ENCODE results near the gene SFXN5.

DNA sequence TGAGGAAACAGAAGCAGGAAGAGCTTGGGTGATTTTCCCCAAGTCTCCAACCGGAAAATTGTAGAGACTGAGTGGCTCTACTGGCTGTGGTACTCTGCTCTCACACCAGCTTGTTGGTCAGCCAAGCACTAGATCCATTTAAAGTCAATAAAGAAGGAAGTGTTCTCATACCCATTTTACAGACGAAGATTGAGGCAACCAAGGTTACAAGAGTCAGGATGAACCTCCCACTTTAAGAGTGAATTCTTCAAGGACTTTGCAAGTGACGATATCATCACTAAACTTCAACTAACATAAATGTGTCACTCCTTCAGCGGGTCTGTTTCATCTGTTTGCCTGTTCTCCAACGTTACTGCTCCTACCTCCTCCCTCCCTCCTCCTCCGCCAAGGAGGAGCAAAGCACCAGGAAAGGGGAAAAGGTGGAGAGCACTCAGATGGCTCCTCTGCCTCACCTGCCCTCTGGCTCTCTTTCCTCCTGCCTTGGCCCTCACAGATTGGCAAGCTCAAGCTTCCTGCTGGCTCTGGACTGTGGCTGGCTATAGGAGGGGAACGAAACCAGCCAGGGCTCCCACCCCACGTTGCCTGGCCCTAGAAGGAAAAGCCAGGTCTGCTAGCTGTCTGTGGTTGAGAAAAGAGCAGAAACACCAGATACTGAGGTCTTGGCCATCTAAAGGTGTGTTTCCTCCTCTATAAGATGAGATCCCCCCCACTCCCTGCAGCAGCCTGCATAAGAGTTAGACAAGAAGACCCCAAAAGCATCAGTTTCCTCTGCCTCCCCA, 44.9 kb upstream of the SFXN5 start:
- TF ChIP-seq, protein P1, sequence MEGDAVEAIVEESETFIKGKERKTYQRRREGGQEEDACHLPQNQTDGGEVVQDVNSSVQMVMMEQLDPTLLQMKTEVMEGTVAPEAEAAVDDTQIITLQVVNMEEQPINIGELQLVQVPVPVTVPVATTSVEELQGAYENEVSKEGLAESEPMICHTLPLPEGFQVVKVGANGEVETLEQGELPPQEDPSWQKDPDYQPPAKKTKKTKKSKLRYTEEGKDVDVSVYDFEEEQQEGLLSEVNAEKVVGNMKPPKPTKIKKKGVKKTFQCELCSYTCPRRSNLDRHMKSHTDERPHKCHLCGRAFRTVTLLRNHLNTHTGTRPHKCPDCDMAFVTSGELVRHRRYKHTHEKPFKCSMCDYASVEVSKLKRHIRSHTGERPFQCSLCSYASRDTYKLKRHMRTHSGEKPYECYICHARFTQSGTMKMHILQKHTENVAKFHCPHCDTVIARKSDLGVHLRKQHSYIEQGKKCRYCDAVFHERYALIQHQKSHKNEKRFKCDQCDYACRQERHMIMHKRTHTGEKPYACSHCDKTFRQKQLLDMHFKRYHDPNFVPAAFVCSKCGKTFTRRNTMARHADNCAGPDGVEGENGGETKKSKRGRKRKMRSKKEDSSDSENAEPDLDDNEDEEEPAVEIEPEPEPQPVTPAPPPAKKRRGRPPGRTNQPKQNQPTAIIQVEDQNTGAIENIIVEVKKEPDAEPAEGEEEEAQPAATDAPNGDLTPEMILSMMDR (IDR thresholded peaks at IDR 0.05; ENCODE audit: insufficient read depth, low read length, poor library complexity, severe bottlenecking), result no peak
- TF ChIP-seq EZH2phosphoT487 (conservative IDR thresholded peaks at IDR 0.05; ENCODE audit: low read length), result no peak
